ENCODE results near the gene WASF3.

DNA sequence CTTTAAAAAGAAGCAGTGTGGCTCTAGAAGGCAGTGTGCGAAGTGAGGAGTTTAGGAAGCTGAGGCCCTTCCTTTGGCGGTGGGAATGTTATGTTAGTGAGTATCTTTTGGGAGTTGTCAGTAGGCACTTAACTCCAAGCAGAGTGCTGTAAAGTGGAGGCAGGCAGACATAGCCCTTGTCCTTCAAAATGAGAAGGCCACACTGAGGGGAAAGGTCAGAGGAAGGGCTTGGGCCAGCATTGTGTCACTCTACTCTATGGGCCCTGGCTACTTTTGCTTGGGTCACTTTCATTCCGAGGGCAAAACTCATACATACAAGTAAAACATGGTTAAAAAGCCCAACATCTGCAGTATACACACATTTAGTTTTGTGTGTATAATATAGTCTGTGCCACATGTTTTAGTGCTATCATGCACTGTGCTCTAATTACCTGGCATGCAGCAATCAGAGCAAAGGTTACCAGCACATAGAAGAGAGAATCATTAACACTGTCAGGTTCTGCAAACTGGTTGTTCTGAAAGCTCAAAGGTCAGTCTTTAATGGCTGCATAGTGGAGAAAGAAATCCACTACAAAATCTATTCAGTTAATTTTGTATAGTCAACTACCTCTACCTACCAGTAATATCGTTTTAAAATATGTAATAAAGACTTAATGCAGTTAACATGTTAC lies 64.4 kb downstream of the WASF3 start:
- TF ChIP-seq ZNF274 (IDR thresholded peaks at IDR 0.05; ENCODE audit: low read depth, low read length) (no peak), YY1 (IDR thresholded peaks at IDR 0.05; ENCODE audit: insufficient read depth, insufficient read length) (no peak)
